K562 (cell line): ENCODE results near the gene GLYATL3.

ENCODE experiments used
- CTBP1 ChIP-seq: fragments of 450-650 bp; IDR thresholded peaks from 2 replicates; pipeline ENCODE4 v1.6.1; 2016; ENCODE audit warnings: borderline replicate concordance
- CTCF ChIP-seq, 3 experiments: IDR thresholded peaks in 2 of 3; conservative IDR thresholded peaks in 1 of 3; 2 replicates each; pipeline ENCODE4 v1.5.1; 2011 to 2012; ENCODE audit warnings: low read length in 3 of 3, mild to moderate bottlenecking in 3 of 3, control low read depth in 2 of 3, improper control_type of control experiment in 1 of 3, inconsistent platforms in 1 of 3, low read depth in 1 of 3, mixed read lengths in 1 of 3, moderate library complexity in 1 of 3; ENCODE audit not compliant: insufficient read depth in 2 of 3
- ELF2 ChIP-seq: fragments of 250-450 bp; sonication (Bioruptor Pico); IDR thresholded peaks from 2 replicates; pipeline ENCODE4 v1.5.0; 2021; ENCODE audit warnings: mild to moderate bottlenecking
- FOSL1 ChIP-seq: fragments of 200-800 bp; sonication (Bioruptor generic); conservative IDR thresholded peaks from 2 replicates; pipeline ENCODE4 v1.6.1; 2016; ENCODE audit warnings: missing genetic modification characterization, missing compliant biosample characterization
- MAFF ChIP-seq: IDR thresholded peaks from 2 replicates; pipeline ENCODE4 v1.6.1; 2012; ENCODE audit warnings: low read length, improper control_type of control experiment
- MNT ChIP-seq, 2 experiments: fragments of 450-650 bp; conservative IDR thresholded peaks; 2 replicates each; pipeline ENCODE4 v1.6.1; 2017; ENCODE audit warnings: mild to moderate bottlenecking in 2 of 2, moderate library complexity in 2 of 2
- NONO ChIP-seq, 2 experiments: fragments of 200-400 bp in 1 of 2; fragments of 450-650 bp in 1 of 2; formaldehyde crosslinking in 1 of 2; IDR thresholded peaks; 2 replicates each; pipeline ENCODE4 v1.6.1; 2017; ENCODE audit warnings: low read depth in 2 of 2, mild to moderate bottlenecking in 2 of 2, moderate library complexity in 2 of 2, low read length in 1 of 2
- POLR2A ChIP-seq: fragments of 450-650 bp; conservative IDR thresholded peaks from 2 replicates; pipeline ENCODE4 v1.6.1; 2016
- RBBP5 ChIP-seq: fragments of 200-600 bp; sonication (generic); IDR thresholded peaks from 2 replicates; pipeline ENCODE4 v1.6.1; 2012; ENCODE audit warnings: borderline replicate concordance, mild to moderate bottlenecking, low read length, control low read depth, inconsistent platforms; ENCODE audit not compliant: insufficient read depth, poor library complexity, severe bottlenecking
- TAF1 ChIP-seq: IDR thresholded peaks from 2 replicates; pipeline ENCODE4 v1.6.1; 2011; ENCODE audit warnings: mild to moderate bottlenecking, low read length, moderate library complexity; ENCODE audit not compliant: insufficient read depth, control insufficient read depth, severe bottlenecking; ENCODE audit errors: extremely low read depth
- TARDBP ChIP-seq: fragments of 450-650 bp; IDR thresholded peaks from 2 replicates; pipeline ENCODE4 v1.6.1; 2016
- TF ChIP-seq, protein P1 (sequence below): IDR thresholded peaks from 3 replicates; pipeline ENCODE4 v1.6.1; 2011; ENCODE audit warnings: borderline replicate concordance, mild to moderate bottlenecking; ENCODE audit not compliant: insufficient read length, insufficient read depth

DNA sequence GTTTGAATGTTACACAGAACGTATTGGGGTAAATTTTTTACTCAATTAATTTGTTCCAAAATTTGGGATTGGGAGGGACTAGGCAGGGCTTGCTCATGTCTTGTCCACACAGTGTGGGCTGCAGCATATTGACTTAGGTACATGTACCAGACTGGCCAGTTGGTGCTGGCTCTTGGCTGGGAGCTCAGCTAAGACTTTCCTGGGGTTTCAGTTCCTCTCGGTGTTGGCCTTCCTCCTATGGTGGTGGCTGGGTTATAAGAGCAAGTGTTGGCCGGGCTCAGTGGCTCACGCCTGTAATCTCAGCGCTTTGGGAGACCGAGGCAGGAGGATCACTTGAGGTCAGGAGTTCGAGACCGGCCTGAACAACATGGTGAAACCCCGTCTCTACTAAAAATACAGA is 31.7 kb upstream of the GLYATL3 start:
- TF ChIP-seq RBBP5 (no peak), MAFF (no peak), FOSL1 (tag) (no peak), CTCF (IDR thresholded peaks at IDR 0.05 in 2 of 3, conservative IDR thresholded peaks at IDR 0.05 in 1 of 3; ENCODE audit: insufficient read depth in 2 of 3, low read depth in 1 of 3, low read length in 3 of 3) (no peak), POLR2A (no peak), ELF2 (no peak), TARDBP (no peak), CTBP1 (no peak), MNT (conservative IDR thresholded peaks at IDR 0.05) (no peak), NONO (IDR thresholded peaks at IDR 0.05; ENCODE audit: low read depth in 2 of 2, low read length in 1 of 2) (no peak), TAF1 (no peak)
- TF ChIP-seq, protein P1, sequence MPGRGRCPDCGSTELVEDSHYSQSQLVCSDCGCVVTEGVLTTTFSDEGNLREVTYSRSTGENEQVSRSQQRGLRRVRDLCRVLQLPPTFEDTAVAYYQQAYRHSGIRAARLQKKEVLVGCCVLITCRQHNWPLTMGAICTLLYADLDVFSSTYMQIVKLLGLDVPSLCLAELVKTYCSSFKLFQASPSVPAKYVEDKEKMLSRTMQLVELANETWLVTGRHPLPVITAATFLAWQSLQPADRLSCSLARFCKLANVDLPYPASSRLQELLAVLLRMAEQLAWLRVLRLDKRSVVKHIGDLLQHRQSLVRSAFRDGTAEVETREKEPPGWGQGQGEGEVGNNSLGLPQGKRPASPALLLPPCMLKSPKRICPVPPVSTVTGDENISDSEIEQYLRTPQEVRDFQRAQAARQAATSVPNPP: no peak
